HFFc6 (cell line): ENCODE data around the gene SLC27A6. TPM values are rescaled to one million over a fixed set of nuclear protein-coding genes. Genes with fewer than 3 reads are reported as not detected.

ENCODE experiments used
- DNase-seq: peaks from one replicate; pipeline ENCODE4 v3.0.0-alpha.2; 2018
- H3K27ac Mint-ChIP-seq: 2 replicates; pipeline ENCODE4 v1.8.0; 2020; ENCODE audit warnings: mild to moderate bottlenecking, mixed read lengths
- H3K27me3 Mint-ChIP-seq: 2 replicates; pipeline ENCODE4 v1.8.0; 2021; ENCODE audit warnings: mild to moderate bottlenecking, moderate library complexity, mixed read lengths; ENCODE audit not compliant: insufficient read depth
- H3K36me3 Mint-ChIP-seq: 2 replicates; pipeline ENCODE4 v1.8.0; 2021; ENCODE audit warnings: low read depth, mixed read lengths
- H3K4me1 Mint-ChIP-seq: 2 replicates; pipeline ENCODE4 v1.8.0; 2020; ENCODE audit warnings: low read depth, mixed read lengths
- H3K4me3 Mint-ChIP-seq: 2 replicates; pipeline ENCODE4 v1.8.0; 2020; ENCODE audit warnings: mild to moderate bottlenecking, moderate library complexity, mixed read lengths
- H3K9me3 Mint-ChIP-seq: 2 replicates; pipeline ENCODE4 v1.8.0; 2020; ENCODE audit warnings: mild to moderate bottlenecking, mixed read lengths
- long read RNA-seq: library from polyadenylated mRNA; unstranded; transcript quantifications from one replicate; pipeline ENCODE4 v2.0.0, GENCODE V29; 2019
- total RNA-seq, 6 experiments: library from RNA; stranded (reverse); fragmentation: NEBNext Ultra II Directional; extraction: Animal tissue kit (Norgen Biotek cat#: 25700); gene quantifications; 2 replicates in 1 of 6; 3 replicates in 5 of 6; pipeline ENCODE4 v1.2.3, GENCODE V29; 2021
- TF ChIP-seq, protein P1 (sequence below): fragments of 200-600 bp; sonication (generic); IDR thresholded peaks from 2 replicates; pipeline ENCODE4 v1.5.0; 2021; ENCODE audit warnings: antibody characterized with exemption, mild to moderate bottlenecking

Gene SLC27A6, protein sequence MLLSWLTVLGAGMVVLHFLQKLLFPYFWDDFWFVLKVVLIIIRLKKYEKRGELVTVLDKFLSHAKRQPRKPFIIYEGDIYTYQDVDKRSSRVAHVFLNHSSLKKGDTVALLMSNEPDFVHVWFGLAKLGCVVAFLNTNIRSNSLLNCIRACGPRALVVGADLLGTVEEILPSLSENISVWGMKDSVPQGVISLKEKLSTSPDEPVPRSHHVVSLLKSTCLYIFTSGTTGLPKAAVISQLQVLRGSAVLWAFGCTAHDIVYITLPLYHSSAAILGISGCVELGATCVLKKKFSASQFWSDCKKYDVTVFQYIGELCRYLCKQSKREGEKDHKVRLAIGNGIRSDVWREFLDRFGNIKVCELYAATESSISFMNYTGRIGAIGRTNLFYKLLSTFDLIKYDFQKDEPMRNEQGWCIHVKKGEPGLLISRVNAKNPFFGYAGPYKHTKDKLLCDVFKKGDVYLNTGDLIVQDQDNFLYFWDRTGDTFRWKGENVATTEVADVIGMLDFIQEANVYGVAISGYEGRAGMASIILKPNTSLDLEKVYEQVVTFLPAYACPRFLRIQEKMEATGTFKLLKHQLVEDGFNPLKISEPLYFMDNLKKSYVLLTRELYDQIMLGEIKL
- total RNA-seq: under 1 TPM in 2 of 6 experiments, not detected in 4; 0.09 to 0.11 TPM
- long read RNA-seq: 0 reads

DNA sequence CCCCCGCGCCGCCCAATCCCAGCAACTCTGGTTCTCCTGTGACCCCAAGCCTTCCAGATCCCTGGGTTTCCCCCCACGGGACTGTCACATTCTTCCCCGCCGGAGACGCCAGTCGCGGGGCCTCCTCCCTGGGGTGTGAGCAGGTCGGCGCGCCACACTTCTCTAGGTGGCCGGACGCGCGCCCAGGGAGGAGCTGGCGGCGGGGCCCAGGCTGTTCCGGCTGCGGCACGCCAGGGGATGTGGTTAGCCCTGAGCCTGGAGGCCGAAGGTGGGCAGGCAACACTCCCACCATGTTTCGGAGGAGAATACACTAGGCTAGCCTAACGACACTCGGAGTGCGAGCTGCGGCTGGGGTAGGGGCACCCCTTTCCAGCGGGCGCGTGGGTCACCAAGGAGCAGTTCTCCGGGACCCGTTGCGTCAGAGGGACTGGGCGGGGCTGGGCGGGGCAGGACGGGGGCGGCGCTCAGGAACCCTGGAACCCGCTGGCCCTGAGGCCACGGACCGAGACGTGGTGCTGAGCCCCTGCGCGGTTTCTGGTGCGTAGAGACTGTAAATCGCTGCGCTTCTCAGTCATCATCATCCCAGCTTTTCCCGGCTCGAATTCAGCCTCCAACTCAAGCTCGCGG, at the start of gene SLC27A6:
Gene SLC27A6, plus strand, starts transcription at position 478 of the 627 bp plus-strand sequence. CDS start 650 bp downstream, outside the sequence.
- H3K27me3 Mint-ChIP-seq: 0 out of 2 replicates have a peak, but pooled peaks cover 1% of the 10 kb centered on the region
- TF ChIP-seq, protein P1, sequence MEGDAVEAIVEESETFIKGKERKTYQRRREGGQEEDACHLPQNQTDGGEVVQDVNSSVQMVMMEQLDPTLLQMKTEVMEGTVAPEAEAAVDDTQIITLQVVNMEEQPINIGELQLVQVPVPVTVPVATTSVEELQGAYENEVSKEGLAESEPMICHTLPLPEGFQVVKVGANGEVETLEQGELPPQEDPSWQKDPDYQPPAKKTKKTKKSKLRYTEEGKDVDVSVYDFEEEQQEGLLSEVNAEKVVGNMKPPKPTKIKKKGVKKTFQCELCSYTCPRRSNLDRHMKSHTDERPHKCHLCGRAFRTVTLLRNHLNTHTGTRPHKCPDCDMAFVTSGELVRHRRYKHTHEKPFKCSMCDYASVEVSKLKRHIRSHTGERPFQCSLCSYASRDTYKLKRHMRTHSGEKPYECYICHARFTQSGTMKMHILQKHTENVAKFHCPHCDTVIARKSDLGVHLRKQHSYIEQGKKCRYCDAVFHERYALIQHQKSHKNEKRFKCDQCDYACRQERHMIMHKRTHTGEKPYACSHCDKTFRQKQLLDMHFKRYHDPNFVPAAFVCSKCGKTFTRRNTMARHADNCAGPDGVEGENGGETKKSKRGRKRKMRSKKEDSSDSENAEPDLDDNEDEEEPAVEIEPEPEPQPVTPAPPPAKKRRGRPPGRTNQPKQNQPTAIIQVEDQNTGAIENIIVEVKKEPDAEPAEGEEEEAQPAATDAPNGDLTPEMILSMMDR: no peak
- DNase-seq: no peak
- no peak within 1 kb of the TSS for H3K27ac Mint-ChIP-seq
- H3K4me3 Mint-ChIP-seq: no peak within 1 kb of the TSS
- H3K36me3 Mint-ChIP-seq: peaks cover 5% of the 10 kb centered on the region; the same call in 1 of the 2 replicates
- peaks cover 36% of the 10 kb centered on the region for H3K9me3 Mint-ChIP-seq
- H3K4me1 Mint-ChIP-seq: no peaks in the 10 kb centered on the region

DNA sequence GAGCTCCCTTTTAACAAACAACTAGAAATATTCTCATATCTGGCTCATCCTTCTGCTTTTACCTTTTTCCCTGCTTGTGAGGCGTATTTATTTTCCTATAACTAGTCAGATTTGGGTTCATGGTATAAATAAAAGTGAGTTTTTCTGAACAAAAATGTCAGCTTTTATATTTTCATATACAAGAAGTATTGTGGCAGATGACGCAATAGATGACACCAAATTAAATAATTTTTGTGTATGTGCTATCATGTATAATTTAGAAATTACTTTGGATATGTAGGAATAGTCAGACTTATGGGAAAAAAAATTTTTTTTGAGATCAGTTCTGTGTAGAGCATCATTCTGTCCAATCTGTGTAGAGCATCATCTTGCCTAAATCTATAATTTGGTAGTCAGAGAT, 45.7 kb upstream of the SLC27A6 start:
- H3K4me3 Mint-ChIP-seq: no peak overlapping the region
- H3K9me3 Mint-ChIP-seq: peaks cover 4% of the 10 kb centered on the region; the same call in 1 of the 2 replicates
- TF ChIP-seq, protein P1: no peak
- H3K36me3 Mint-ChIP-seq: no peaks in the 10 kb centered on the region
- no peak overlapping the region for H3K27ac Mint-ChIP-seq
- no peaks in the 10 kb centered on the region for H3K4me1 Mint-ChIP-seq
- H3K27me3 Mint-ChIP-seq: no peaks in the 10 kb centered on the region; the same call in 1 of the 2 replicates
- no peak for DNase-seq

DNA sequence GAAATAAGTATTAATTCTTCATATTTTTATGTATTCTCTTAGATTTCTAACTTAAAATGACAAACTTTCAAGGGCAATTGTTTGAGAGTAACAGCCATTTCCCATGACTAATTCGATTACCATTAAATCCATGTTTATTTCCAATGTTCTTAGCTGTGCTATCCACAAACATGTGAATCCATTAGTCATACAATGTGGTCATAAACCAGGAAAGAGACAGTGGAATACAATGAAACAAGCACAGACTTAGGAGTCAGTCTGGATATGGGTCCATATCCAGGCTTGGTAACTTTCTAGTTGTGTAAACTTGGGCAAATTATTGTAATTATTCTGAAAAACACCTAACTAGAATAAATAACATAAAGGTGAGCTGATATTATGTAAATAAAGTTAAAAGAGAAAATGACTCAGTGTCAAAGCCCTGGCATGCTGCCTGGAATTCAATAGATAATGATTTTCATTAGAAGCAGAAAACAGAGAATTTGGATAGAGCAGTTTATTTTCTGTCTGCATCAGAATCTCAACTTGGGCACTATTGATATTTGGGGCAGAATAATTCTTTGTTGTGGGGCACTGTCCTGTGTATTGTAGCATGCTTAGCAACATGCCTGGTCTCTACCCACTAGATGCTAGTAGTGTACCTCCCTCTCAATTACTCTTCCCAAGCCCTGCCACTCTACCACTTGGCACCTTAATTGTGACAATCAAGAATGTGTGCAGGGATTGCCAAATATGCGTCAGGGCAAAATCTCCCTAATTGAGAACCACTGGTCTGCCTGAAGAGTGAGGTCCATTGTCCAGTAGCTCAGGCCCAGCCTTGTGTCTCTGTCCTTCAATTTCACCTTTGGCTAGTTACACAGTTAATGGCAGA, 44.7 kb upstream of the SLC27A6 start:
- H3K9me3 Mint-ChIP-seq: peaks cover 4% of the 10 kb centered on the region; the same call in 1 of the 2 replicates
- H3K36me3 Mint-ChIP-seq: no peaks in the 10 kb centered on the region
- TF ChIP-seq, protein P1: no peak
- H3K27me3 Mint-ChIP-seq: no peaks in the 10 kb centered on the region; the same call in 1 of the 2 replicates
- DNase-seq: no peak
- H3K4me3 Mint-ChIP-seq: no peak overlapping the region
- H3K27ac Mint-ChIP-seq: no peak overlapping the region
- H3K4me1 Mint-ChIP-seq: no peaks in the 10 kb centered on the region

DNA sequence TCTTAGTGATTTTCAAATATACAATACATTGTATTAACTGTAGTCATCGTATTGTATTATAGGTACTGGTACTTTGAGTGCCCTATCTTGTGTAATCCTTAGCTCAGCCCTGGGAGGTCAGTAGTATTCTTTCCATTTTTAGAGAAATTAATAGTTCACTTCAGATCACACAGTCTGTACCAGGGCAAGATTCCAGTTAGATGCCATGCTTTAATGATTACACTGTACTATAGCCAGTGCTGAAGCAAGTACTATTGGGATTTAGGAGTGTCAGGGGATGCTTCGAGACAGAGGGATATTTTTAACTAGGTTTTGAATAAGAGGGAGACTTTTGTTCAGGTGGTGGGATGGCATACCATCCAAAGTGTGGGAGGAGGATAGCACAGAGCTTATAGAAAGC, 41.0 kb upstream of the SLC27A6 start:
- TF ChIP-seq, protein P1: no peak
- Mint-ChIP-seq H3K27ac (no peak overlapping the region), H3K36me3 (no peaks in the 10 kb centered on the region)

DNA sequence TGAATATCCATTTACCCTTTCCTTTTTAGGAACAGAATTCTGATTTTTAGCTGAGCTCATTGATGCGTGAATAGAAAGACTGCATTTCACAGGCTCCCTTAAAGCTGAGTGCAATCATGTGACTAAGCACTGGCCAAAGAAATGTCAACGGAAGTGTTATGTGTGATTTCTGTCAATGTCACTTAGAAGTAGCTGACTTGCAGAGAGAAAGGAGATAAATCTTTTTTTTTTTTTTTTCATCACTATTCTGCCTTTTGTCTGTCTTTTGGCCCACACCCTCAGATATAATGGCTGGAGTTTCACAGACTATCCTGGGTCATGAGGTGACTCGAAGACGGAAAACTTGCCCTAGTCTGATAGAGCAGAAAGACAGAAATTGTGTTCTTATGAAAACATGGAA, 39.3 kb upstream of the SLC27A6 start:
- H3K36me3 Mint-ChIP-seq: no peaks in the 10 kb centered on the region
- no peaks in the 10 kb centered on the region for H3K4me1 Mint-ChIP-seq
- no peaks in the 10 kb centered on the region; the same call in 1 of the 2 replicates for H3K27me3 Mint-ChIP-seq
- H3K4me3 Mint-ChIP-seq: no peak overlapping the region
- peaks cover 23% of the 10 kb centered on the region for H3K9me3 Mint-ChIP-seq
- TF ChIP-seq, protein P1: no peak
- H3K27ac Mint-ChIP-seq: no peak overlapping the region
- no peak for DNase-seq

More for the DNA sequence above, 41.0 kb upstream of the SLC27A6 start:
- Mint-ChIP-seq H3K27me3 (no peaks in the 10 kb centered on the region; the same call in 1 of the 2 replicates), H3K9me3 (peaks cover 18% of the 10 kb centered on the region), H3K4me1 (no peaks in the 10 kb centered on the region), H3K4me3 (no peak overlapping the region)
- DNase-seq: no peak
